Retina (tissue), 1 donor: Measurements from ENCODE around the gene RRAS.

ENCODE experiments used
- DNase-seq: peaks from one replicate; pipeline ENCODE4 v3.0.0-alpha.2; 2016

RRAS gene

GRCh38 chr19:49676784-49677230 is 36.9 kb upstream of the RRAS start:
- peak; percentile 100 for DNase-seq

GRCh38 chr19:49676136-49676783 is 36.3 kb upstream of the RRAS start:
- peak; percentile 98 for DNase-seq

GRCh38 chr19:49672131-49672919 is 32.4 kb upstream of the RRAS start:
- peak; percentile 88 for DNase-seq

DNA sequence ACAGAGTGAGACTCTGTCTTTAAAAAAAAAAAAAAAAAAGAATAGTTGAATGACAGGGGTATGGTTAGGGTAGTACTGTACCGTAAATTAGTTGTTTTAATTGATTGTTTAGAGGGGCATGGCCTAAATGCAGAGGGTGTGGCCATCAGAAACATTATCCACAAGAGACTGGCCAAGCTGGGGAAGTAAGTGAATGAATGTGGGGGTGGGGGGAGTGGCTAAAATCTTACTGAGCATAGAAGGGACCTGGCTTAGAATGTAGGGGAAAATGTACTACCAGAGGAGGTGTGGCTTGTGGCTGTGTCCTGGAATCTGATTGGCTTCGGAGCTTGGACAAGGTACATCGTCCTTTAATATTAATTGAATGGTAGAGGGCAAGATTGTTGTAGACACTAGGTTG is 29.6 kb upstream of the RRAS start:
- no peak for DNase-seq

GRCh38 chr19:49667473-49667872 is 27.5 kb upstream of the RRAS start:
- no peak for DNase-seq

- DNase-seq, result no peak
These were observed 26.1 kb upstream of the RRAS start for GRCh38 chr19:49666120-49666444.

GRCh38 chr19:49665351-49666119 is 25.6 kb upstream of the RRAS start, which contains the start of the genes BCL2L12 and IRF3:
BCL2L12 (plus strand) TSS chr19:49665933; CDS start chr19:49666693, 760 bp downstream.
IRF3 (minus strand) TSS chr19:49665857; CDS start chr19:49664838, 1,019 bp downstream.
- DNase-seq, result peak; percentile 93

DNA sequence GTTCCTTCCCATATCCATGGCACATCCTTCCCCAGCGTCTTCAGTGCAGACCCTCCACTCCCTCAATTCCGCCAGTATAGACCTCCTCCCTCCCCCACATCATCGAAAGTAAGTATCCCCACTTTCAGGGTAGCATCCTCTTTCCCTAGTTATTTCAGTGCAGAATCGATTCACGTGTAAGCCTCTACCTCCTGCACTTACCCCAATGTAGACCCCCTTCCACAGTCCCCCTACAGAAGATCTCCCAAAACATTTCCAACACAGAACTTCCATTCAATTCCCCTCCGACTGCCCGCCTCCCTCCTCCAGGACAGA is 25.1 kb upstream of the RRAS start:
- DNase-seq, result no peak

GRCh38 chr19:49664171-49665035 is 24.5 kb upstream of the RRAS start:
- peak; percentile 85 for DNase-seq

DNA sequence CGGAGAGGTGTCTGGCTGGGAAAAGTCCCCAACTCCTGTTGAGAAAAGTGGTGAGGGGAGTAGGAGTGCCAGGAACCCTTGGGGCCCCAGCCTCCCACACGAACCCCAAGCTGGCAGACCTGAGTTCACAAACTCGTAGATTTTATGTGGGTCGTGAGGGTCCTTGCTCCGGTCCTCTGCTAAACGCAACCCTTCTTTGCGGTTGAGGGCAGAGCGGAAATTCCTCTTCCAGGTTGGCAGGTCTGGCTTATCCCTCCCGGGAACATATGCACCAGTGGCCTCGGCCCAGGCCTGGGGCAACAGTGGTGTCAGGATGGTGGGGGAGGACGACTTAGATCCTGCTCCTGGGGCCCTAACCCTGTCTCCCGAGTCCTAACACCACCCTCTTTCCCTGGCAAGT is 23.3 kb upstream of the RRAS start:
- no peak for DNase-seq

DNA sequence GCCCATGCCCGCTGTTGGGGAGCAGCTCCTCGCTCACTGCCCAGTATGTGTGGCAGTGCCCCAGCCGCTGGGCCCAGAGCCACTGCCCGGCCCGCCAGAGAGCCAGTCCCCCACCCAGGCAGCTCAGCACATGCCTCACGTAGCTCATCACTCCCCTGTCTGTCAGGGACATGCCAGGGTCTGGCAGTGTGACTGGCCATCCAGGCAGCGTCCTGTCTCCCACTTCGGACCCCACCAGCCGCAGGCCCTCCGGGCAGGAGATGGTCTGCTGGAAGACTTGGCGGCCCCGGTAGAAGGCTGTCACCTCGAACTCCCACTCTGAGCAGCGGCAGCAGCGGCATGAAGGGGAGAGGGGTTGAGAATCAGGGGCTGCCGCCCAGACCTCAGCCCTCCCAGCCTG is 22.1 kb upstream of the RRAS start:
- no peak for DNase-seq

DNA sequence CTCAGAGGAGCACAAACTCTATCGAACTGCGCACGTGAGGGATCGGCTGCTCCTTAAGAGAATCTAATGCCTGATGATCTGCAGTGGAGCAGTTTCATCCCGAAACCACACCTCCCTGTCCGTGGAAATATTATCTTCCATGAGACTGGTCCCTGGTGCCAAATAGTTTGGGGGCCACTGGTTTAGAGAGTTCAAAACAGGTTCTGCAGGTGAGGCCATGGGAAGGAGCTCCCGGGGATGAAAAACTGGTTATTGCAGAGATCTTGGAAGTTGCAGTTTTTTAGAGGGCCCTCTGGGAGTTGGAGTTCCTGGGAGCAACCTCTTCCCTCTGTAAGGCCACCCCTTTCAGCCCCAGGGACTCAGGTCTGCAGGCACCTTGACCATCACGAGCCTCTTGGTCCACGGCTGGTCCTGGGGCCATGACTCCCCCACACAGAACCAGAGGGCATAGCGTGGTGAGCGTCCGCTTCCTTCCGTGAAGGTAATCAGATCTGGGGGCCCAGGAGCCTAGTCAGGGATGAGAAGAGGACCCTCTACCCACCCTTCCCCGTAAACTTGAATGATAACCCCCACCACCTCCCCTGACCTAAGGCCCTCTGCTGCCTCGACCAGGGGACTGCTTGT is 20.5 kb upstream of the RRAS start:
- DNase-seq, result no peak

- no peak for DNase-seq
These were observed 18.9 kb upstream of the RRAS start for GRCh38 chr19:49658566-49659442.

- DNase-seq, result no peak
These were observed 18.2 kb upstream of the RRAS start for GRCh38 chr19:49658139-49658517.

DNA sequence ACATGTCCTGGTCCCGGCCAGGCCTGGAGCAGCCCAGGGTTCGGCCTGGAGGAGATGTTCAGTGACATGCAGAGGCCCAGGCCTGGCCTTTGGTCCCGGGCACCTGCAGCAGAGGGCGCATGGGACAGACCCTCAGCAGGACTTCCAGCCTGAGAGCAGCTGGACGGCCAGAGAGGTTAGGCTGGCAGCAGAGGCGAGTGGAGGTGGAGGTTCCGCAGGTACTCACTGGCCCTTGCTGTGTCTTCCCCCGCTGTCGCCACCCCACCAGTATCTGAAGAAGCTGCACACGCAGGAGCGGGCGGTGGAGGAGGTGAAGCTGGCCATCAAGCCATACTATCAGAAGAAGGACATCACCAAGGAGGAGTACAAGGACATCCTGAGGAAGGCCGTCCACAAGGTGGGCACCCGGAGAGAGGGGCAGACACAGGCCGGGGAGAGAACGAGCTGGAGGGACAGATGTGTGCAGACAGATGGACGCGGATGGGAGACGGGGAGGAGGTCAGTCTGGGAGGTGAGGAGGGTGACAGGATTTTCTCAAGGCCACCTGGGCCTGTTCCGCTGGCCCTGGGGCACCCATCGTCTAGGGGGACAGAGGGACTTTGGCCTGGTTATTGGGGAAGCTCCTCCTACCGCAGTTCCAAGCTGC is 17.7 kb upstream of the RRAS start:
- no peak for DNase-seq

DNA sequence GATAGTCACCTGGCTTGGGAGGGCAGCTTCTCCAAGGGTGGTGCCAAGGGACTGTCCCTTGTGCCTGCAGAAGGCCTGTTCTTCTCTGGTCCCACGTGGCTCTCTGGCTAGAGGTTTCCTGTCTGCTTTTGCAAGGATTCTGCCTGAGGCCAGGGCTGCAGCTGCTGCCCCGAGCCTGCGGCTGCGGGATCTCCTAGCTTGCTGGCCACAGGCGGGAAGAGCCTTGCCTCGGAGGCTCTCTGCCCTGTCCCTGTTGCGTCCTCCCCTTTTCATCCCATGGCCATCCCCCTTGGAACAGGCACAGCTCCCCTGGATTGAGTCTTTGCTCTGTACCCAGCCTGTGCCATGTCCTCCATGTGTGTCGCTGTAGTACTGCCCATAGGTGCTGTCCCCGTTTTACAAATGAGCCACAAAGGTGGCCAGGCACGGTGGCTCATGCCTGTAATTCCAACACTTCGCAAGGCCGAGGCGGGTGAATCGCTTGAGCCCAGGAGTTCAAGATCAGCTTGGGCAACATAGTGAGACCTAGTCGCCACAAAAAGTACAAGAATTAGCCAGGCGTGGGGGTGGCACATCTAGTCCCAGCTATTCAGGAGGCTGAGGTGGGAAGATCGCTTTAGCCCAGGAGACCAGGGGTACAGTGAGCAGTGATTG is 16.6 kb upstream of the RRAS start:
- no peak for DNase-seq

GRCh38 chr19:49655570-49656455 is 15.9 kb upstream of the RRAS start:
- DNase-seq, result no peak

- no peak for DNase-seq
These were observed 14.6 kb upstream of the RRAS start for GRCh38 chr19:49654581-49654980.

- DNase-seq, result no peak
These were observed 13.5 kb upstream of the RRAS start for GRCh38 chr19:49653466-49653806.
